OCI-LY3 (cell line): Measurements from ENCODE around the gene XPNPEP2.

ENCODE experiments used
- H2AFZ ChIP-seq: fragments of 200-600, 300-600 bp; shearing (Covaris generic); 2 replicates; pipeline ENCODE4 v1.6.0; 2014; ENCODE audit warnings: antibody characterized with exemption, low read depth, low read length
- H3K27ac ChIP-seq: fragments of 200-600, 300-600 bp; sonication (generic); 2 replicates; pipeline ENCODE4 v1.5.1; 2014; ENCODE audit warnings: mild to moderate bottlenecking, low read length, moderate library complexity, mixed read lengths
- H3K27me3 ChIP-seq: fragments of 200-600, 300-600 bp; sonication (generic); 2 replicates; pipeline ENCODE4 v1.6.1; 2014; ENCODE audit warnings: low read depth, low read length, mixed read lengths
- H3K36me3 ChIP-seq: fragments of 200-600, 300-600 bp; sonication (generic); replicated peaks from 2 replicates; pipeline ENCODE3; 2014; ENCODE audit warnings: low read depth, low read length, mixed read lengths
- H3K4me1 ChIP-seq: fragments of 300-600, 200-600 bp; sonication (generic); 2 replicates; pipeline ENCODE4 v1.6.1; 2014; ENCODE audit warnings: low read length, mixed read lengths
- H3K4me2 ChIP-seq: fragments of 200-600, 300-600 bp; sonication (generic); 2 replicates; pipeline ENCODE4 v1.6.1; 2014; ENCODE audit warnings: low read length, mixed read lengths
- H3K4me3 ChIP-seq: fragments of 300-600, 200-600 bp; sonication (generic); 2 replicates; pipeline ENCODE4 v1.5.1; 2014; ENCODE audit warnings: antibody characterized with exemption, mild to moderate bottlenecking, low read length, moderate library complexity
- H3K79me2 ChIP-seq: fragments of 300-600, 200-600 bp; shearing (Covaris generic); 2 replicates; pipeline ENCODE4 v1.6.1; 2014; ENCODE audit warnings: mild to moderate bottlenecking, low read length, mixed read lengths
- H3K9ac ChIP-seq: fragments of 300-600, 200-600 bp; shearing (Covaris generic); 2 replicates; pipeline ENCODE4 v1.6.0; 2014; ENCODE audit warnings: mild to moderate bottlenecking, low read length, moderate library complexity
- H3K9me3 ChIP-seq: fragments of 200-600, 300-600 bp; shearing (Covaris generic); 2 replicates; pipeline ENCODE4 v1.6.1; 2014; ENCODE audit warnings: low read length, mixed read lengths; ENCODE audit not compliant: insufficient read depth
- H4K20me1 ChIP-seq: fragments of 200-600, 300-600 bp; sonication (generic); 2 replicates; pipeline ENCODE4 v1.6.1; 2016; ENCODE audit warnings: low read length, mixed read lengths; ENCODE audit not compliant: insufficient read depth
- EZH2phosphoT487 ChIP-seq: fragments of 200-600 bp; shearing (Covaris generic); IDR thresholded peaks from 2 replicates; pipeline ENCODE4 v1.6.1; 2018; ENCODE audit warnings: antibody characterized with exemption, mixed run types, low read depth
- TF ChIP-seq, protein P1 (sequence below): fragments of 200-600, 300-600 bp; sonication (generic); IDR thresholded peaks from 2 replicates; pipeline ENCODE4 v1.5.1; 2014; ENCODE audit warnings: antibody characterized with exemption, low read length, low read depth

Gene XPNPEP2

DNA sequence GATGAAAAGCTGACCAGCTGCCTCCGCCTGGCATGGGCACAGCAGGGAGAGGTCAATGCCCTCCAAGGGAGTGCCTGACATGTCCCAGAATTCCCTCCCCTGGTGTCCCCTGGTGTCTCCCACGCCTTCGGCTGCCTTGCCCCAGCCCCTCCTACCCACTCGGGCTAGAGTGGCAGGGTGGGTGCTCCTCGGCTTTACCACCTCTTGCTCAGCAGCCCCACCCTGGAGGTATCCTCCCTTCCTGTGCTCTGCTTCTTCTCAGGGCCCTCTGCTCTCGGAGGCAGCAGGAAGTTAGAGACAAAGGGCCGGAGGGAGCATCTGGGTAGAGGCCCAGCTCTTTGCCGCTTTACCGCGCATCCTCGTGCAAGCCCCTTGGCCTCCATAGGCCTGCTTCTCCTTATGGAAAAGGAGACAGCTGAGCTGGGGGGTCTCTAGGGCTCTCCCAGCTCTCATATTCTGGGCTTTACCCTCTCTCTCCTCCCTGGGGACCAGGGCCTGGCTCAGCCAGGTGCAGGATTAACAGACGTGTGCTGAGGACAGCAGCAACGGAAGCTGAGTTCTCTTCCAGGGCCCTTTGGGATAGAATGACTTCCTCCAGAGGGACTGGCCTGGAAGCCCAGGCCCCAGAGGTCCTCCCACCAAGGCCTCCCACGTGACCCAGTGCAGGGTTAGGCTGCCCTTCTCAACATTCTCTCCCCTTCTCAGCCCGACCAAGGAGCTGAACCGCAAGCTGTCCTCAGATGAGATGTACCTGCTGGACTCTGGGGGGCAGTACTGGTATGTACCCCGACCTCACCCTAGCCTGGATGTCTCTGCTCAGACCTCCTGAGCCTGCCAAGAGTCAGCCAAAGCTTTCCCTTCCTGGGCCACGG is 17.2 kb downstream of the XPNPEP2 start:
- no peaks in the 10 kb centered on the region for H4K20me1 ChIP-seq
- no peak overlapping the region for H3K4me2 ChIP-seq
- no peak overlapping the region; the same call in 1 of the 2 replicates for H2AFZ ChIP-seq
- H3K36me3 ChIP-seq, result no peaks in the 10 kb centered on the region
- H3K27ac ChIP-seq, result no peak overlapping the region
- no peak overlapping the region for H3K9ac ChIP-seq
- H3K4me1 ChIP-seq, result peaks cover 25% of the 10 kb centered on the region
- H3K4me3 ChIP-seq, result no peak overlapping the region
- TF ChIP-seq EZH2phosphoT487, result no peak
- TF ChIP-seq, protein P1, sequence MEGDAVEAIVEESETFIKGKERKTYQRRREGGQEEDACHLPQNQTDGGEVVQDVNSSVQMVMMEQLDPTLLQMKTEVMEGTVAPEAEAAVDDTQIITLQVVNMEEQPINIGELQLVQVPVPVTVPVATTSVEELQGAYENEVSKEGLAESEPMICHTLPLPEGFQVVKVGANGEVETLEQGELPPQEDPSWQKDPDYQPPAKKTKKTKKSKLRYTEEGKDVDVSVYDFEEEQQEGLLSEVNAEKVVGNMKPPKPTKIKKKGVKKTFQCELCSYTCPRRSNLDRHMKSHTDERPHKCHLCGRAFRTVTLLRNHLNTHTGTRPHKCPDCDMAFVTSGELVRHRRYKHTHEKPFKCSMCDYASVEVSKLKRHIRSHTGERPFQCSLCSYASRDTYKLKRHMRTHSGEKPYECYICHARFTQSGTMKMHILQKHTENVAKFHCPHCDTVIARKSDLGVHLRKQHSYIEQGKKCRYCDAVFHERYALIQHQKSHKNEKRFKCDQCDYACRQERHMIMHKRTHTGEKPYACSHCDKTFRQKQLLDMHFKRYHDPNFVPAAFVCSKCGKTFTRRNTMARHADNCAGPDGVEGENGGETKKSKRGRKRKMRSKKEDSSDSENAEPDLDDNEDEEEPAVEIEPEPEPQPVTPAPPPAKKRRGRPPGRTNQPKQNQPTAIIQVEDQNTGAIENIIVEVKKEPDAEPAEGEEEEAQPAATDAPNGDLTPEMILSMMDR, result peak; percentile 45
- no peaks in the 10 kb centered on the region for H3K9me3 ChIP-seq
- no peaks in the 10 kb centered on the region for H3K79me2 ChIP-seq
- no peaks in the 10 kb centered on the region for H3K27me3 ChIP-seq

DNA sequence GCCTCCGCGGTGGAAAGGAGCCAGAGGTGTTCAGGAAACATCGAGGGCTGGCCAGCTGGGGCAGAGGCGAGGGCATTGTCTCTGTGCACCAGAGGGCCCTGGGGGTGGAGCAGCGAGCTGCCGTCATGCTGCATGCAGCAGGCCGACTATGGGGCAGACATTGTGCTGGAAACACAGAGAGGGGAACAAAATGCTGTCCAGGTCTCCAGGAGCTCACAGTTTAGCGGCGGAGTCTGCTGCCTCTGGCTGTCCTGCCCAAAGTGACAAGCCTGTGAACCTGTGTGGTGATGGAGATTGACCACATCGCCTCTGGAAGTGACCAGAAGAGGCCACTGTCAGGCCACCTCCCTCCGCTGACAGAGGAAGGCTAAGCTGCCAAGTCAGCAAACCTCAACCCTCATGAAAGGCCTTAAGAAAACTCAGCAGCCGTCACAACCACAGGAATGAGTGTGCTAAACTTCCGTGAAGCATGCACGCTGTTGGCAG is 20.8 kb downstream of the XPNPEP2 start:
- Histone ChIP-seq H3K4me3 (no peak overlapping the region), H3K9me3 (no peaks in the 10 kb centered on the region), H3K27me3 (no peaks in the 10 kb centered on the region), H3K4me2 (no peak overlapping the region), H3K4me1 (peaks cover 19% of the 10 kb centered on the region), H4K20me1 (no peaks in the 10 kb centered on the region), H3K27ac (no peak overlapping the region), H3K36me3 (no peaks in the 10 kb centered on the region), H3K9ac (no peak overlapping the region), H3K79me2 (no peaks in the 10 kb centered on the region), H2AFZ (no peak overlapping the region; the same call in 1 of the 2 replicates)
- TF ChIP-seq, protein P1, result no peak
- no peak for TF ChIP-seq EZH2phosphoT487

DNA sequence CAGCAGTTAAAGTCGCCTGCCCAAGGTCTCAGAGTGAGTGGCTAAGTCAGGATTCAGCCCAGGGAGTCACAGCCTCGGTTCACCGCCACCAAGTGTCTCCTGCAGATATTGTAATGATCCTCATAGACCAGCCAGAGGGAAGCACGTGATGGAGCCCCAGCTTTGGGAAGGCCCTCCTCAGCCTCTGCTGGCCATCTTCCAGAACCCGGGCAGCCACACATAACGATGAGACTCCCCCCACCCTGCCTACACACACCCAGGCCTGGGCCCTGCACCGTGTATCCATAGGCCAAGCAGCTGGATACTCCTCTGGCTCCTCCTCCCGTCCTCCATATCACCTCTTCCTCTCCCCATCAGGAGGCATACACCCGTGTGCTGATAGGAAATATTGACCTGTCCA is 21.4 kb downstream of the XPNPEP2 start:
- Histone ChIP-seq H2AFZ (no peak overlapping the region), H3K4me1 (peaks cover 17% of the 10 kb centered on the region), H3K79me2 (no peaks in the 10 kb centered on the region), H4K20me1 (no peaks in the 10 kb centered on the region), H3K9ac (no peak overlapping the region), H3K4me2 (no peak overlapping the region), H3K4me3 (no peak overlapping the region), H3K27me3 (no peaks in the 10 kb centered on the region), H3K27ac (no peak overlapping the region), H3K9me3 (no peaks in the 10 kb centered on the region), H3K36me3 (no peaks in the 10 kb centered on the region)
- TF ChIP-seq, protein P1, result no peak
- no peak for TF ChIP-seq EZH2phosphoT487

DNA sequence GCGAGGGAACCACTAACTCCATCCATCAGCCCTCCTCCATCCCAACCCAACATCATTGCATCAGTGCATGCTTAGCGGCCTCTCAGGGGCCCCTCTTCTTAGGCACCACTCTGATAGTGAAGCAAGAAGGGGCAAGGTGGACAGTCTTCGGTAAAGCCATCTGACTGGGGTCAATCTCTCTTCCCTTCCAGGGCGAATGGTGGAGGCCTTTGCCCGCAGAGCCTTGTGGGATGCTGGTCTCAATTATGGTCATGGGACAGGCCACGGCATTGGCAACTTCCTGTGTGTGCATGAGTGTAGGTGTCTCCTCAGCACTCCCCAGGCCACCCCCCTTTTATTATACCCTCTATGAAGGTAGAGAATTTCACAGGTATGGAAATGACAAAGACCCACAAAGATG is 22.2 kb downstream of the XPNPEP2 start:
- H3K4me3 ChIP-seq, result no peak overlapping the region
- H3K79me2 ChIP-seq, result no peaks in the 10 kb centered on the region
- no peak overlapping the region for H3K4me2 ChIP-seq
- no peak overlapping the region for H3K9ac ChIP-seq
- H3K9me3 ChIP-seq, result no peaks in the 10 kb centered on the region
- H3K36me3 ChIP-seq, result no peaks in the 10 kb centered on the region
- H3K4me1 ChIP-seq, result peaks cover 17% of the 10 kb centered on the region
- TF ChIP-seq EZH2phosphoT487, result no peak
- TF ChIP-seq, protein P1, result no peak
- H2AFZ ChIP-seq, result no peak overlapping the region
- H3K27ac ChIP-seq, result no peak overlapping the region
- no peaks in the 10 kb centered on the region for H4K20me1 ChIP-seq
- H3K27me3 ChIP-seq, result no peaks in the 10 kb centered on the region
